HG03565 (cell line): ENCODE measurements around the gene TICAM2.

Experiments used
- ATAC-seq: cut with Tn5 transposase; IDR thresholded peaks from one replicate; pipeline ENCODE4 v1.9.1; 2021; ENCODE audit warnings: mild to moderate bottlenecking, moderate library complexity; ENCODE audit not compliant: unreplicated experiment

Gene TICAM2

GRCh38 chr5:115611873-115612272 lies 9.6 kb upstream of the TICAM2 start:
- ATAC-seq = no peak

- ATAC-seq = no peak
Measured at GRCh38 chr5:115607935-115608334, 5.7 kb upstream of the TICAM2 start.

DNA sequence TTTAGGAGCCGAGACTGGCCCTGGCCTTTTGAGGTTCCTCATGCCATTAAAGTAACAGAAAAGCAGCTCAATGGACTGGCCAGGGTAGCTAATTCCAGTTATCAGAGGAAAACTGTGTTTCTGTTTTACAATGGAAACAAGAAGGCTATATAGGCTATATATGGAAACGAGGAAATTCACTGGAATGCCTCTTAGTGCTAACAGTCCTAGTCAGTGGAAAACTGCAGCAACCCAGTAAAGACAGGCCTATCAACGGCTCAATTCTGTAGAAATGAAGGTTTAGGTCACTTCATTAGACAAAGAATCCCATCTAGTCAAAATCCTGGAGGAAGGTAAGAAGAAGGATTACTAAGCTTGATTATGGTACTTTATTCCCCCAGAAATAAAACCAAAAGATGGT lies 3.2 kb upstream of the TICAM2 start:
- no peak for ATAC-seq

- no peak for ATAC-seq
Measured at GRCh38 chr5:115602591-115603125, 379 bp upstream of the TICAM2 start.

DNA sequence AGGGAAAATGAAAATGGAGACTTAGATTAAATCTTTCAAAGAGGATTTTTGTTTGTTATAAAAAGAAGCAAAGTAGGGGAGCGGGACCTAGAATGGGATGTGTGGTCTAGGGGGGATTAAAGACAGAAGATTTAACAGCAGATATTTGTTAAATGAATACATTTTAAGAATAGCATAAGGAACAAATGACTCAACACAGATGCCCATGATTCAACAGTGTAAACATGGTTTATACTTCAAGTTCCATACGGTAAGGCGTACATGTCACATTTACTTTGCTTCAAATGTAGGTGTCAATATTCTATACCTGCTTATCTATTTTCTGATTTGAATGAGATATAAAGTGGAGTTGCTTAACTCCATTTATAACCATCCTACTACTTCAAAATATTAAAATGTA lies 1.5 kb downstream of the TICAM2 start:
- ATAC-seq = no peak

DNA sequence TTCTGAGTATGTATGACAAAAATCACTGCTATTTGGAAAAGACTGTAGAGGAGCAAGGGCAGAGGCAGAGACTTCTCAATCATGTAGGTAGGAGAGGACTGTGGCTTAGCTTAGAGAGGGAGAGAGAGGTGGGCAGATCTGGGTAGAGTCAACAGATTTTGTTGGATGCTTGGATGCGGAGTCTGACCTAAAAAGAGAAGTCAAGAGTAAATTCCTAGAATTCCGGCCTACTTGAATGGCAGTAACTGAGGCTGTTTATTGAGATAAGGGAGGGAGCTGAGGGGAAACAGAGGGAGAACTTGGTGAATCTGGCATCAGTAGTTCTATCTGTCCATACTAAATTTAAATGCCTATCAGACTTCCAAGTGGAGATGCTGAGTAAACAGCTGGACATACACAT lies 2.4 kb downstream of the TICAM2 start:
- no peak for ATAC-seq

GRCh38 chr5:115599502-115599901 lies 2.8 kb downstream of the TICAM2 start:
- ATAC-seq = peak; percentile 40

DNA sequence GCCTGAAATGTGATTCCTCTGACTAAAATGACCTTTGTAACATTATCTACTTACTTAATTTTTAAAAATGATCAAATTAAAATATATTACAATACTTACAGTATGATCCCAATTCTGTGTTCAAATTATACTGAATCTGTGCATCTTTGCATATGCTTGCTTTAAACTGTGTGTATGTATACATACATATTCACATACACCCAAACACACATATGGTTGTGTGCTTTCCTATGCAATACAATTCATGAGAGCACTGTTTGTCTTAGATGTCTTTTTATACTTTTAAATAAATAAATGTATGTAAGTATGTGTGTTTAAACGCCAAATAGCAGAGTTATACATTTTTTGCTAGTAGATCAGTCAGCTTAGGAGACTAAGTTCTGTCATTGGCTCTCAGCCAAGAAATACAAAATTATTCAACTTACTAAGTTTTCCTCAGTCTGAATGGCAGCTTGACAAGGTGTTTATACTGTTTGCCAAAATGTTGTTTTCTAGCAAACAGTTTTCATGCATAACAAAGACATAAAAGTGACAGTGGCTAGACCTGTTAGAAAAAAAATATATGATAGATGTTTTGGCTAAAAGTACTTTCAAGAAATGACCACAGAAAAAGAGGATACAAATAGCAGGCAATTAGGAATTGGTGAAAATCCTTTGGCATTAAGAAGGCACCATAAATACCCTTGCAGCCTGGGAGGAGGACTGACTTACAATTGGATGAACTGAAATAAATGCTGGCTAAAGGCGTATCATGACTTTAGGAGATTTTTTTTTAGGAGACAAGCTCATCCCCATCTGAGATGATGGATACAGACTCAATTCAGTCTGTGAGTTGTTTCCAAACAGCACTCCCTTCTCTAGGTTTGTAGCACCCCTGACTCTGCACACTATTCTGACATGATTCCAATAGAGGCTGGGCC lies 7.9 kb downstream of the TICAM2 start:
- ATAC-seq = no peak

- ATAC-seq = no peak
Measured at GRCh38 chr5:115589043-115589442, 13.2 kb downstream of the TICAM2 start.

GRCh38 chr5:115588640-115589039 lies 13.6 kb downstream of the TICAM2 start:
- no peak for ATAC-seq

- no peak for ATAC-seq
Measured at GRCh38 chr5:115586525-115587146, 15.6 kb downstream of the TICAM2 start.

GRCh38 chr5:115585265-115585664 lies 17.0 kb downstream of the TICAM2 start:
- ATAC-seq = no peak

GRCh38 chr5:115584501-115584900 lies 17.8 kb downstream of the TICAM2 start:
- no peak for ATAC-seq

DNA sequence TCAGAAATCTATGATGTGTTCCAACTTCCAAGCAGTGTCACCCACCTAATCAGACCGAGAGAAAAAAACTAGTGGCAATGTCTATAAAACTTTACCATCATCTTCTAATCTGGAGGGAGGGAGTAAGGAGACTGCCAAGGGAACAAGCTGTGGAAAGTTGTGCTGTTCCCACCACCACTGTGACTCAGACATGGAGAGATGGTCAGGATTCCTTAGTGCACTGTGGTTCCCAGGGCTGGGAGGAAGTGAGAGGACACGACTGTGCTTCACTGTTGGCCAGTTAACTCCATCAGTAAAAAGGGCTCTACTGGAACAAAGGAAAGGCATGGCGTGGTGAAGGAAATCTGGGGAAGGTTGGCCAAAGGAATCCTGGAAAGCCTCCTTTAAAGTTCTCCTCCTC lies 18.8 kb downstream of the TICAM2 start:
- ATAC-seq = no peak

- no peak for ATAC-seq
Measured at GRCh38 chr5:115580941-115581340, 21.3 kb downstream of the TICAM2 start.

DNA sequence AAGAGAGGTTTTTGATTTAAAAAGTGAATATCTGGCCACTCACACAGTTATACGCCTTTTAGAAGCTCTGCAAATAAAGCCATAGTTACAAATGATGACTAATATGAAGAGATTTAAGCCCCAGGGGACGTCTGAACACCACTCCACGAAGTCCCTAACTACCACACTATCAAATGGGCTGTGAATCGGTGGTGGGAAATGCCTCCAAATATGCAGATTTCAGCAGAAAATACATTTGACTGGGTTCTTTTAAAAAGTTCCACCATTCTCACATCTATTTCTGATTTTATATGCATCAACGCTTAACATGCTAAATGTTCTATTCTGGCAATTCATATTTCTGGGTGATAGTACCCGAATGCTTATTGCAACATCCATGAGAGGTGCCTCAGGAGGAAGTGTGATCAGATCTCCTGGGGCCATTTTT lies 22.5 kb downstream of the TICAM2 start:
- ATAC-seq = peak; percentile 57

- no peak for ATAC-seq
Measured at GRCh38 chr5:115579216-115579615, 23.1 kb downstream of the TICAM2 start.

GRCh38 chr5:115578657-115579056 lies 23.6 kb downstream of the TICAM2 start:
- peak; percentile 37 for ATAC-seq

DNA sequence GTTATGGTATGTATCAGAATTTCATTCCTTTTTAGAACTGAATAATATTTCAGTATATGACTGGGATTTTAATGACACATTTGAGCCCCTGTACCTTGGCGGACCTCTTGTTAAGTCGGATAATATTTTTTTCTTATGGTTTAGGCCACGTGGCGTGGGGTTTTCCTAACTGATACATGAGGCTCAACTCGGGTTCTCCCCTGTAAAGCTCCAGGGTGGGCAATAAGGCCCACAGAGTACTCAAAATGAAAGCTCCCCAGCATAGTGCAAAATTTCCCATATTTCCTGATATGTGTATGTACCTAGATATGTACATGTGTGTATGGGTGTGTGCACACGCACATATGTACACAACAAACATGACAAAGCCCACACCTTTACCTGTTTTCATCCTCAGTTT lies 24.5 kb downstream of the TICAM2 start:
- no peak for ATAC-seq

- ATAC-seq = no peak
Measured at GRCh38 chr5:115577329-115577728, 24.9 kb downstream of the TICAM2 start.

DNA sequence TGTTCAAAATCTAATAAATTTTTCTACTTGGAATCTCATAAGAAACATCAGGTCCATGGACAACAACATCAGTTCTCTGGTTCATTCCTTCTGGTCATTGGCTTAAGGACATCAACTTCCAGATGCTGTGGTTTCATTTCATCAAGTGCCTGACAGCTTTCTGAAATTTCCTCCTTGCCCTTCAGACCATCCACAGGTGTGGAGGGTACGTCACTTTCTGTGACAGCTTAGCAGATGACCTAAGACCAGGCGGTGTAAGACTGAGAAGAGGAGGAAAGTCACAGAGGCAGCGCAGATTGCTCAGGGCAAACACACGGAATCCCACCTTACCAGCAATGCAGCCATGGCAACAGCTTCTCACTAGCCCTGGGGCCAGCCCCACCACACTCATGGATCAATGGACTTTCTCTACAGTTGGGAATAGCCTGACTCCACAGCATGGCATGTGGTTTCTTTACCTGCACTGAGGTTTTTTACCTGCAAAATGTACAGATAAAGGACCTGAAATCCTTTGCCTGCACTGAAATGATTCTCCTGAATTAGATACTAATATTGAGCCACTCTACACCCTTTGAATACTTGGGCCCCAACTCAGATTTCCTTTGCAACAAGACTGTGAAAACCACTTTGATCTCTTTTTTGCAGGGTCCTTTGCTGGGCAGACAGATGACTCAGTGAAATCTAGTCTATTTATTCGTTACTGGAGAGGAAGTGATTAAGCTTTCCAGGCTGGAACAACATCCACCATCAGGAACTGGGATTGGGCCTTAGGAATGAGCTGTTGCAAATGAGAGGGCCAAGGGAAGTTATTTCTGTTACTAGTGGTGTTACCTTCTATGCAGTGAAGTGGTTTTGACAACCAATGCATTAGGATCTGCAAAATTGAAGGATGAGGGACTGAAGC lies 26.9 kb downstream of the TICAM2 start:
- peak; percentile 29 for ATAC-seq
